Natural killer cell treated with Interleukin-12 subunit alpha and Interleukin-12 subunit beta and Interleukin-15 and Interleukin-18, amount 100 ng/mL, for 72 hours (primary cell): Measurements from ENCODE around the gene SNAP25. TPM values are rescaled to one million over a fixed set of nuclear protein-coding genes. Genes with fewer than 3 reads are reported as not detected.

Experiments used
- ATAC-seq, 2 donors: fragments of 150-1000 bp; cut with Tn5 transposase in 1 of 2; sonication (Bioruptor Pico), chemical (Tn5 transposase) in 1 of 2; 2 replicates each; pipeline ENCODE4 v1.10.0; 2021
- DNase-seq: peaks from one replicate; pipeline ENCODE4 v3.0.0; 2022; ENCODE audit warnings: low spot score
- H3K27ac Mint-ChIP-seq, 2 donors: 1 replicate in 1 of 2; 2 replicates in 1 of 2; pipeline ENCODE4 v1.8.0; 2022; ENCODE audit warnings: mixed read lengths in 2 of 2, mild to moderate bottlenecking in 1 of 2, moderate library complexity in 1 of 2
- H3K27me3 Mint-ChIP-seq, 2 donors: 1 replicate in 1 of 2; 2 replicates in 1 of 2; pipeline ENCODE4 v1.8.0; 2022; ENCODE audit warnings: mixed read lengths in 2 of 2
- H3K36me3 Mint-ChIP-seq: one replicate; pipeline ENCODE4 v1.8.0; 2022; ENCODE audit warnings: mixed read lengths
- H3K4me1 Mint-ChIP-seq, 2 donors: 1 replicate in 1 of 2; 2 replicates in 1 of 2; pipeline ENCODE4 v1.8.0; 2022; ENCODE audit warnings: low read depth in 2 of 2, mixed read lengths in 2 of 2, mild to moderate bottlenecking in 1 of 2
- H3K4me3 Mint-ChIP-seq: one replicate; pipeline ENCODE4 v1.8.0; 2022; ENCODE audit warnings: mixed read lengths
- H3K9me3 Mint-ChIP-seq: 2 replicates; pipeline ENCODE4 v1.8.0; 2022; ENCODE audit warnings: mixed read lengths
- total RNA-seq, 2 donors: library from RNA; stranded (reverse); gene quantifications; one replicate each; pipeline ENCODE4 v1.2.3, GENCODE V29; 2022

SNAP25 gene
- total RNA-seq, 2 donors from 2014 or later, result 0.76 TPM; not detected in 1

- Mint-ChIP-seq H3K27me3 (peaks cover 26 to 53% of the 10 kb centered on the region in 2 donors), H3K4me1 (no peaks in the 10 kb centered on the region), H3K4me3 (no peak overlapping the region), H3K9me3 (no peaks in the 10 kb centered on the region), H3K36me3 (no peaks in the 10 kb centered on the region), H3K27ac (no peak overlapping the region)
- ATAC-seq (no peak), DNase-seq (no peak)
Measured at GRCh38 chr20:10225439-10226060, 6.9 kb downstream of the SNAP25 start.

GRCh38 chr20:10228330-10228729 lies 9.7 kb downstream of the SNAP25 start:
- Mint-ChIP-seq H3K4me3 (no peak overlapping the region), H3K27me3 (peaks cover 20 to 41% of the 10 kb centered on the region in 2 donors)

GRCh38 chr20:10231290-10231689 lies 12.7 kb downstream of the SNAP25 start:
- Mint-ChIP-seq H3K4me3 (no peak overlapping the region), H3K27me3 (peaks cover 19 to 31% of the 10 kb centered on the region in 2 donors), H3K36me3 (no peaks in the 10 kb centered on the region), H3K4me1 (no peaks in the 10 kb centered on the region), H3K9me3 (no peaks in the 10 kb centered on the region), H3K27ac (no peak overlapping the region)
- ATAC-seq (no peak), DNase-seq (no peak)

More at GRCh38 chr20:10228330-10228729, 9.7 kb downstream of the SNAP25 start:
- no peaks in the 10 kb centered on the region for H3K9me3 Mint-ChIP-seq
- H3K4me1 Mint-ChIP-seq, result no peaks in the 10 kb centered on the region
- DNase-seq (no peak), ATAC-seq (no peak)
- H3K27ac Mint-ChIP-seq, result no peak overlapping the region
- no peaks in the 10 kb centered on the region for H3K36me3 Mint-ChIP-seq

- ATAC-seq (no peak), DNase-seq (no peak)
- Mint-ChIP-seq H3K36me3 (no peaks in the 10 kb centered on the region), H3K4me1 (no peaks in the 10 kb centered on the region), H3K27me3 (peaks cover 7 to 10% of the 10 kb centered on the region in 2 donors), H3K4me3 (no peak overlapping the region), H3K27ac (no peak overlapping the region), H3K9me3 (no peaks in the 10 kb centered on the region)
Measured at GRCh38 chr20:10236540-10237533, 18.2 kb downstream of the SNAP25 start.

- no peaks in the 10 kb centered on the region for H3K36me3 Mint-ChIP-seq
- no peaks in the 10 kb centered on the region for H3K4me1 Mint-ChIP-seq
- ATAC-seq (no peak), DNase-seq (no peak)
- H3K27me3 Mint-ChIP-seq, result peaks cover 0 to 6% of the 10 kb centered on the region in 2 donors
- no peak overlapping the region for H3K27ac Mint-ChIP-seq
- no peaks in the 10 kb centered on the region for H3K9me3 Mint-ChIP-seq
- H3K4me3 Mint-ChIP-seq, result no peak overlapping the region
Measured at GRCh38 chr20:10239954-10240353, 21.3 kb downstream of the SNAP25 start.

- H3K4me3 Mint-ChIP-seq, result no peak overlapping the region
- no peak overlapping the region for H3K27ac Mint-ChIP-seq
- H3K9me3 Mint-ChIP-seq, result no peaks in the 10 kb centered on the region
- H3K4me1 Mint-ChIP-seq, result no peaks in the 10 kb centered on the region
- H3K27me3 Mint-ChIP-seq, result peaks cover 0 to 4% of the 10 kb centered on the region in 2 donors
- DNase-seq (no peak), ATAC-seq (no peak)
- no peaks in the 10 kb centered on the region for H3K36me3 Mint-ChIP-seq
Measured at GRCh38 chr20:10240655-10241054, 22.0 kb downstream of the SNAP25 start.

GRCh38 chr20:10242166-10242565 lies 23.5 kb downstream of the SNAP25 start:
- H3K4me1 Mint-ChIP-seq, result no peaks in the 10 kb centered on the region
- H3K9me3 Mint-ChIP-seq, result no peaks in the 10 kb centered on the region
- H3K36me3 Mint-ChIP-seq, result no peaks in the 10 kb centered on the region
- no peak for ATAC-seq
- H3K27me3 Mint-ChIP-seq, result peaks cover 7 to 9% of the 10 kb centered on the region in 2 donors
- H3K4me3 Mint-ChIP-seq, result no peak overlapping the region
- H3K27ac Mint-ChIP-seq, result no peak overlapping the region
- DNase-seq, result no peak

- no peak overlapping the region for H3K4me3 Mint-ChIP-seq
- H3K9me3 Mint-ChIP-seq, result no peaks in the 10 kb centered on the region
- peaks cover 3 to 9% of the 10 kb centered on the region in 2 donors for H3K27me3 Mint-ChIP-seq
- H3K36me3 Mint-ChIP-seq, result no peaks in the 10 kb centered on the region
- DNase-seq (no peak), ATAC-seq (no peak)
- no peak overlapping the region for H3K27ac Mint-ChIP-seq
- no peaks in the 10 kb centered on the region for H3K4me1 Mint-ChIP-seq
Measured at GRCh38 chr20:10247440-10247839, 28.8 kb downstream of the SNAP25 start.

GRCh38 chr20:10249048-10249770 lies 30.6 kb downstream of the SNAP25 start:
- ATAC-seq (no peak), DNase-seq (no peak)
- Mint-ChIP-seq H3K27me3 (peaks cover 3 to 9% of the 10 kb centered on the region in 2 donors), H3K4me1 (peaks cover 0 to 7% of the 10 kb centered on the region in 2 donors), H3K27ac (no peak overlapping the region), H3K4me3 (no peak overlapping the region), H3K9me3 (no peaks in the 10 kb centered on the region), H3K36me3 (no peaks in the 10 kb centered on the region)

- no peak for DNase-seq
- H3K36me3 Mint-ChIP-seq, result no peaks in the 10 kb centered on the region
- H3K4me3 Mint-ChIP-seq, result no peak overlapping the region
Measured at GRCh38 chr20:10249822-10250221, 31.2 kb downstream of the SNAP25 start.

GRCh38 chr20:10250902-10251301 lies 32.3 kb downstream of the SNAP25 start:
- DNase-seq, result no peak
- Mint-ChIP-seq H3K9me3 (no peaks in the 10 kb centered on the region), H3K36me3 (no peaks in the 10 kb centered on the region), H3K27me3 (peaks cover 3 to 7% of the 10 kb centered on the region in 2 donors), H3K27ac (no peak overlapping the region), H3K4me1 (peaks cover 0 to 10% of the 10 kb centered on the region in 2 donors), H3K4me3 (no peak overlapping the region)
- no peak for ATAC-seq

More at GRCh38 chr20:10249822-10250221, 31.2 kb downstream of the SNAP25 start:
- H3K27ac Mint-ChIP-seq, result no peak overlapping the region
- peaks cover 0 to 10% of the 10 kb centered on the region in 2 donors for H3K4me1 Mint-ChIP-seq
- ATAC-seq, result no peak
- H3K9me3 Mint-ChIP-seq, result no peaks in the 10 kb centered on the region
- H3K27me3 Mint-ChIP-seq, result peaks cover 3 to 9% of the 10 kb centered on the region in 2 donors

- DNase-seq (no peak), ATAC-seq (peak; percentile 41 to 52)
- Mint-ChIP-seq H3K36me3 (no peaks in the 10 kb centered on the region), H3K27me3 (peaks cover 5 to 7% of the 10 kb centered on the region in 2 donors), H3K9me3 (no peaks in the 10 kb centered on the region), H3K4me1 (peaks cover 0 to 10% of the 10 kb centered on the region in 2 donors), H3K27ac (no peak overlapping the region), H3K4me3 (no peak overlapping the region)
Measured at GRCh38 chr20:10253780-10254179, 35.1 kb downstream of the SNAP25 start.

GRCh38 chr20:10255846-10256245 lies 37.2 kb downstream of the SNAP25 start:
- Mint-ChIP-seq H3K27ac (no peak overlapping the region), H3K4me3 (no peak overlapping the region), H3K27me3 (peaks cover 5 to 7% of the 10 kb centered on the region in 2 donors), H3K36me3 (no peaks in the 10 kb centered on the region), H3K9me3 (no peaks in the 10 kb centered on the region), H3K4me1 (peaks cover 0 to 10% of the 10 kb centered on the region in 2 donors)
- DNase-seq (no peak), ATAC-seq (no peak)
